HG02610 (cell line): ENCODE data around the gene COMT.
"Not testable (repeated sequence)": the region's sequence is repeated elsewhere in the genome, so short reads cannot be mapped to it uniquely, and the experiment has no call there.

Source experiments
- ATAC-seq: cut with Tn5 transposase; IDR thresholded peaks from one replicate; pipeline ENCODE4 v1.9.1; 2021; ENCODE audit warnings: mild to moderate bottlenecking, moderate library complexity; ENCODE audit not compliant: unreplicated experiment

Gene COMT

DNA sequence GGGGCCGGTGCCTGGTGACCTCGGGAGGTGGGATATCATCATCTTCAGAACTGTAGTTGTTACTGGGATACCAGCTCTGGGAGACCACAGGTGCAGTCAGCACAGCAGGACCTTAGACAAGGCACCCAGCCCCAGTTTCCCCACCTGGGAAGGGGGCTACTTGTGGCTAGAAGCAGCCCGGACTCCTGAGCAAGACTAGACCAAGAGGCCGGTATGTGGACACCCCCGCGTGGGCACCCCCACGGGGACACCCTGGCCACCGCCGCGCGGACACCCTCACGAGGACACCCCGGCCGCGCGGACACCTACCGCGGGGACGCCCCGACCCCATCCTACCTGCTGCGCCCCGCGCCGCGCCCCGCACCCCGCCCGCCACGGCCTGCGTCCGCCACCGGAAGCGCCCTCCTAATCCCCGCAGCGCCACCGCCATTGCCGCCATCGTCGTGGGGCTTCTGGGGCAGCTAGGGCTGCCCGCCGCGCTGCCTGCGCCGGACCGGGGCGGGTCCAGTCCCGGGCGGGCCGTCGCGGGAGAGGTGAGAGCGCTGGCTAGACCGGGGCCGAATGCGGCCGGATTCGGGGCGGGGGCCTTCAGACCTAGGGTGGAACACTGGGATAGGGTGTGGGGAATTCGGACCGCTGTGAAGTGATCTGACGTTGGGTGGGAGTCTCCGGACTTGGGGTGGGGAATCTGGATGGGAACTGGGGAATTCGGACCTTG is at the start of gene COMT, which contains the start of gene TXNRD2:
Gene COMT (plus strand): TSS at position 408 of the 718 bp plus-strand sequence. CDS start 20,755 bp downstream, outside the sequence.
Gene TXNRD2 (minus strand): TSS at position 454 of the 718 bp plus-strand sequence. CDS start 15 bp downstream, at position 439.
- ATAC-seq: peak; percentile 57

DNA sequence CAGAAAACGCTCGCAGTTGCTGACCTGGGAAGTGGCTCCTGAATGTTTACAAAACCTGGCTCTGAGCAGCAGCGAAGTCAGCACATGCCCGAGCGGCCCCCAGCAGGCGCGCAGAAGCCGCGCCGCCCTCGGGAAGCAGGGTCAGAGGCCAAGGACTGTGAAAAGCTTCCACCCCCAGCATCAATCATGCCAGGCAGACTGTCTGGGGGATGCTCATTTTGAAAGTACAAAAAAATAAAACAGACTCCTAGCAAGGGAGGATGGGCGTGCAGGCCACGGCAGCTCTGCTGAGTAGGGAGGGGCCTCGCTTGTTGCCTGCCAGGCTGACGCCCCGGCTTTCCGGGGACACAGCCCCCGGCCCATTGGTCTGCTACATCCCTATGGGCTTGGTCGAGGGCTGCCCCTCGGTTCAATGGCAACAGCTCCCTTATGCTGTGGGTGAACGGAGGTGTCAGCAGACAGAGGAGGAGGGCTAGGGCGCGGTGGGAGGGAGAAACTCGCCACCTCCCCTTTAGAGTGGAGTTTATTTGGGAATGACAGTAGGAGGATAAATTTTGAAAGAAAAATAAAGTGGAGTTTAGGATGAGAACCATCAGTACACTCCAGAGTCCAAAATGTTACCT is 49.2 kb upstream of the COMT start:
- ATAC-seq: no peak

GRCh38 chr22:19892925-19893324 is 48.6 kb upstream of the COMT start:
- ATAC-seq: no peak

DNA sequence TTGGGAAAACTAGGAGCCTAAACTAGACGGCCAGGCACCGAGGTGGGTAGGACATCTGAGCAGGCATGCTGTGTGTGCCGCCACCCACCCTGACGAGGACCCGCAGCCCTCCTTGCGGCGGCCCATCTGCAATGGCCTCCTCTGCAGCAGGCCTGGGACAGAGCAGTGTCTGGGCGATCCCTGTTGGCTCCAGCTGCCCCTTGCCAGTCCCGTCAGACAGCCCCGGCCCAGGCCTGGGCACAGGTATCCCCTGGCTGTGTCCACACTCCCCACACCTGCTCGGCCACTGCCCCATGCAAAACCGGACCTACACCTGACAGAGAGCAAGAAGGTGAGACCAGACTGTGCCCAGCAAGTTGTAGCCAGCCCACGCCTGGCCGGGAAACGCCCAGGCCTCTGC is 48.2 kb upstream of the COMT start:
- no peak for ATAC-seq

GRCh38 chr22:19895160-19895849 is 46.3 kb upstream of the COMT start:
- ATAC-seq: no peak

GRCh38 chr22:19896665-19897355 is 44.8 kb upstream of the COMT start:
- ATAC-seq: no peak

GRCh38 chr22:19897726-19898125 is 43.8 kb upstream of the COMT start:
- ATAC-seq: no peak

- ATAC-seq: no peak
These were observed 43.4 kb upstream of the COMT start for GRCh38 chr22:19898145-19898544.

GRCh38 chr22:19898831-19899567 is 42.6 kb upstream of the COMT start:
- no peak for ATAC-seq

GRCh38 chr22:19900707-19901436 is 40.7 kb upstream of the COMT start:
- no peak for ATAC-seq

- no peak for ATAC-seq
These were observed 39.9 kb upstream of the COMT start for GRCh38 chr22:19901577-19902244.

DNA sequence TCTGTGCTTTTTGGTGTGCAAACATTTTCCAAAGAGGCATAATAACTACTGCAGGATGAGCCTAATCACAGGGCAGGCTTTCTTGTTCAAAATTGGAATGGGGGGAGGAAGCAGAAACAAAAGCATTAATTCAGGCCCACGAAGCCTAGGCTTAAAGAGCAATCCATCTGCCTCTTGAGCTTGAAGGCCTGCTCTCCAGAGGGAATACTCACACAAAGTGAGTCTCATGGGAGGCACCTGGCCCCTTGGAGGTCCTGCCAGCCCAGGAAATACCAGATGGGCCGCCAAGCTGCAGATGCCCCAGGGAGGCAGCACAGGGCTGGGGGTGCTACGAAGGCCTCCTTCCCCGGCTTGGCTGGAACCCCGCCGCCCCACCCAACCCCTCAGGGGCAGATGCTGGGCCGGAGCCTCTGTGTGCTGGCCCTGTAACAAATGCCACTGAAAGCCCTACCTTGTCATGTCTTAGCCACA is 39.3 kb upstream of the COMT start:
- no peak for ATAC-seq

DNA sequence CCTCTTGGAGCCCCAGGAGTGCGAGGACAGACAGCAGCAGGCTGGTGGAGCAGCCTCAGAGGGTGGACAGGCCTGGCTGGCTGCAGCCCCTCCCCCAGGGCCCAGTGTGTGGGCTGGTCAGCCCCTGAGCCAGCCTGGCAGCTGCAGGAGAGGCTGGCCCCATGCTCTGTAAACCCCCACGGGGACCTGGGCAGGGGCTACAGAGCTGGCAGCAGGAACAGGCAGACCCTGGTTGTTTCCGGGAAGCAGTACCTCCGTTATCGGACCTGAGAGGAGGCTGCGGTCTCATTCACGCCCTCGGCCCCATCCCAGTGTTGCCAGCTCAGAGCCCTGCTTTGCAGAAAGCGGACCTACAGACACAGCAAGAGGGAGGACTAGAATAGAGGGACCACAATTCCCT is 38.5 kb upstream of the COMT start:
- no peak for ATAC-seq

- ATAC-seq: no peak
These were observed 38.1 kb upstream of the COMT start for GRCh38 chr22:19903513-19903912.

DNA sequence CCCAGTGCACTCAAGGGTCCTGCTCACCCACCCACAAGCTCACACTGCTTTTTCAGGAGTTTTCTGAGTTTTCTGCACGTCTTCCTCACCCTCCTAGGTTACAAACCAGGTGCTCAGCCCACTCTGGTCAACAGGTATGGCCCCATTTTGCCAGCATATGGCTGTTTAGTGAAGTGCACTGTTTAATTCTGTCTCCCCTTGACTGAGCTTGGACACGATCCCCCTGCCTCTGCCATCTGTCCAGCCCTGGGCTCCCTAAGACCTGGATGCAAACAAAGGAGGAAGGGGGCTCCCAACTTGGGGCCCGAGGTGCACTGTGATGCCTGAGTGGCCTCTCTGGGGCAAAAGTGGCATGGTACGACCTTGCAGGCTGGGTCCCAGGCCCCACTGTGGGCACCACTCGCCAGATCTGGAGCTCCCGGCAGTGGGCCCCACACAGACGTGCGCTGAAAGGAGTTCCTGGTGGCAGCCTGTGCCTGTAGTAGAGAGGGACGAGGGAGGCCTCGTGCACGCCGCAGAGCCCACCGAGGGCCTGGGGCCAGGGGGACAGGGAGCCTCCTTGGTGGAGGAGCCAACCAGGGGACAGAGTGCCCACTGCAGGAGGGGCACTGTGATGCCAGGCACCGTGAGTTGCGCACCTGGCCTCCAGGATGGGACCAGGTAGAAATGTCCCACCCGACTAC is 37.3 kb upstream of the COMT start:
- no peak for ATAC-seq

DNA sequence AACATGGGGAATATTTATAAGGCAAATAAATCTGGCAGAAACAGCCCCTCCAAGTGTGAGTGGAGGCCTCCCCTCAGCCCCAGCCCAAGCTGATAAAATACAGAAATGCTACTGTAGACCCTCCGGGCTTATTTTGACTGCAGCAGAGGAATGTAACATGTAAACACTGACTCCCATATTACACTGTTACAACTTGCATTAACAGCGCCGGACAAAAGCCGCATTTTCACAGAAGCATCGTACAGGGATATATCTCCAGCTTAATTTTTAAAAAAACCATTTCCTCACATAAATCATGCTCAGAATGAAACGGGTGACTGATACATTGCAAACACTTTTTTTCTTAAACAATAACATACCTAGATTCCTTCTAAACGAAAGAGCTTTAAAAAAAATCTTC is 36.6 kb upstream of the COMT start:
- ATAC-seq: no peak

- ATAC-seq: no peak
These were observed 36.0 kb upstream of the COMT start for GRCh38 chr22:19905347-19906276.

- not testable (repeated sequence) for ATAC-seq
These were observed 34.7 kb upstream of the COMT start for GRCh38 chr22:19906864-19907263.
